Measurements from ENCODE around the gene BRAF.

The BRAF gene

GRCh38 chr7:140902303-140902953, 22.3 kb downstream of the BRAF start:
- Histone ChIP-seq H2AFZ (ENCODE audit: low read length) (no peak overlapping the region), H4K20me1 (ENCODE audit: insufficient read depth, low read length) (no peaks in the 10 kb centered on the region; the same call in 1 of the 2 replicates), H3K4me3 (ENCODE audit: low read length) (no peak overlapping the region), H3K9me3 (replicated peaks; ENCODE audit: insufficient read depth, low read length) (no peaks in the 10 kb centered on the region), H3K27me3 (replicated peaks; ENCODE audit: insufficient read depth, low read length) (no peaks in the 10 kb centered on the region), H3F3A (ENCODE audit: insufficient read depth, low read length) (no peaks in the 10 kb centered on the region), H3K4me1 (ENCODE audit: low read length) (peaks cover 9% of the 10 kb centered on the region; the same call in 1 of the 2 replicates), H3K27ac (ENCODE audit: low read length) (no peak overlapping the region), H3K36me3 (replicated peaks; ENCODE audit: insufficient read depth, low read length) (no peaks in the 10 kb centered on the region), H3K4me2 (ENCODE audit: low read depth, low read length) (no peak overlapping the region), H3K79me2 (ENCODE audit: low read length) (peaks cover 75% of the 10 kb centered on the region), H3K9ac (ENCODE audit: low read length) (no peak overlapping the region), H3K9me2 (replicated peaks; ENCODE audit: insufficient read depth, low read length) (no peaks in the 10 kb centered on the region)
- no peak for DNase-seq
- no peak for TF ChIP-seq EZH2phosphoT487 (IDR thresholded peaks at IDR 0.05; ENCODE audit: low read length)
- TF ChIP-seq EZH2 (optimal IDR thresholded peaks at IDR 0.05; ENCODE audit: low read depth, low read length), result no peak
- TF ChIP-seq CTCF (IDR thresholded peaks at IDR 0.05; ENCODE audit: low read length), result no peak

GRCh38 chr7:140901941-140902302, 22.8 kb downstream of the BRAF start:
- Histone ChIP-seq H3K4me1 (ENCODE audit: low read length) (peaks cover 9% of the 10 kb centered on the region; the same call in 1 of the 2 replicates), H2AFZ (ENCODE audit: low read length) (no peak overlapping the region), H3K4me2 (ENCODE audit: low read depth, low read length) (no peak overlapping the region), H3K79me2 (ENCODE audit: low read length) (peaks cover 77% of the 10 kb centered on the region), H3K27ac (ENCODE audit: low read length) (no peak overlapping the region), H3F3A (ENCODE audit: insufficient read depth, low read length) (no peaks in the 10 kb centered on the region), H3K9ac (ENCODE audit: low read length) (no peak overlapping the region), H3K27me3 (replicated peaks; ENCODE audit: insufficient read depth, low read length) (no peaks in the 10 kb centered on the region), H3K4me3 (ENCODE audit: low read length) (no peak overlapping the region), H3K9me3 (replicated peaks; ENCODE audit: insufficient read depth, low read length) (no peaks in the 10 kb centered on the region), H3K36me3 (replicated peaks; ENCODE audit: insufficient read depth, low read length) (no peaks in the 10 kb centered on the region), H4K20me1 (ENCODE audit: insufficient read depth, low read length) (no peaks in the 10 kb centered on the region; the same call in 1 of the 2 replicates), H3K9me2 (replicated peaks; ENCODE audit: insufficient read depth, low read length) (no peaks in the 10 kb centered on the region)
- no peak for DNase-seq
- TF ChIP-seq CTCF (IDR thresholded peaks at IDR 0.05; ENCODE audit: low read length) (no peak), EZH2phosphoT487 (IDR thresholded peaks at IDR 0.05; ENCODE audit: low read length) (no peak), EZH2 (optimal IDR thresholded peaks at IDR 0.05; ENCODE audit: low read depth, low read length) (no peak)

GRCh38 chr7:140899883-140900282, 24.8 kb downstream of the BRAF start:
- peaks cover 79% of the 10 kb centered on the region for H3K79me2 ChIP-seq (ENCODE audit: low read length)
- H3K9me3 ChIP-seq (replicated peaks; ENCODE audit: insufficient read depth, low read length), result no peaks in the 10 kb centered on the region
- H4K20me1 ChIP-seq (ENCODE audit: insufficient read depth, low read length), result no peaks in the 10 kb centered on the region; the same call in 1 of the 2 replicates
- DNase-seq, result no peak
- H3K36me3 ChIP-seq (replicated peaks; ENCODE audit: insufficient read depth, low read length), result no peaks in the 10 kb centered on the region
- no peak overlapping the region for H3K4me2 ChIP-seq (ENCODE audit: low read depth, low read length)
- TF ChIP-seq CTCF (IDR thresholded peaks at IDR 0.05; ENCODE audit: low read length), result no peak
- no peak for TF ChIP-seq EZH2phosphoT487 (IDR thresholded peaks at IDR 0.05; ENCODE audit: low read length)
- TF ChIP-seq EZH2 (optimal IDR thresholded peaks at IDR 0.05; ENCODE audit: low read depth, low read length), result no peak
- no peaks in the 10 kb centered on the region for H3K27me3 ChIP-seq (replicated peaks; ENCODE audit: insufficient read depth, low read length)
- H3K27ac ChIP-seq (ENCODE audit: low read length), result no peak overlapping the region
- H3K4me1 ChIP-seq (ENCODE audit: low read length), result peaks cover 14% of the 10 kb centered on the region; the same call in 1 of the 2 replicates
- H3F3A ChIP-seq (ENCODE audit: insufficient read depth, low read length), result no peaks in the 10 kb centered on the region
- H3K9me2 ChIP-seq (replicated peaks; ENCODE audit: insufficient read depth, low read length), result no peaks in the 10 kb centered on the region
- H2AFZ ChIP-seq (ENCODE audit: low read length), result no peak overlapping the region
- H3K9ac ChIP-seq (ENCODE audit: low read length), result no peak overlapping the region
- no peak overlapping the region for H3K4me3 ChIP-seq (ENCODE audit: low read length)

Data from MM.1S (cell line).